Glutamatergic neuron (in vitro differentiated cells): ENCODE measurements around the gene IL2RG. TPM values are rescaled to one million over a fixed set of nuclear protein-coding genes. Genes with fewer than 3 reads are reported as not detected.

Experiments used
- DNase-seq: peaks from one replicate; pipeline ENCODE4 v3.0.0; 2022
- H3K27ac Mint-ChIP-seq: one replicate; pipeline ENCODE4 v1.8.0; 2020; ENCODE audit warnings: mild to moderate bottlenecking, mixed read lengths, inconsistent platforms; ENCODE audit not compliant: unreplicated experiment
- H3K27me3 Mint-ChIP-seq: one replicate; pipeline ENCODE4 v1.8.0; 2020; ENCODE audit warnings: mild to moderate bottlenecking, moderate library complexity, mixed read lengths, inconsistent platforms; ENCODE audit not compliant: unreplicated experiment
- H3K36me3 Mint-ChIP-seq: one replicate; pipeline ENCODE4 v1.8.0; 2020; ENCODE audit warnings: mild to moderate bottlenecking, mixed read lengths, inconsistent platforms; ENCODE audit not compliant: unreplicated experiment
- H3K4me1 Mint-ChIP-seq: one replicate; pipeline ENCODE4 v1.8.0; 2020; ENCODE audit warnings: mild to moderate bottlenecking, low read depth, mixed read lengths, inconsistent platforms; ENCODE audit not compliant: unreplicated experiment
- H3K4me3 Mint-ChIP-seq: one replicate; pipeline ENCODE4 v1.8.0; 2020; ENCODE audit warnings: mild to moderate bottlenecking, mixed read lengths, inconsistent platforms; ENCODE audit not compliant: unreplicated experiment
- H3K9me3 Mint-ChIP-seq: one replicate; pipeline ENCODE4 v1.8.0; 2020; ENCODE audit warnings: mild to moderate bottlenecking, moderate library complexity, mixed read lengths, inconsistent platforms; ENCODE audit not compliant: unreplicated experiment
- total RNA-seq: library from RNA; stranded (reverse); fragmentation: NEBNext Ultra II Directional; extraction: Animal tissue kit (Norgen Biotek cat#: 25700); gene quantifications from one replicate; pipeline ENCODE4 v1.2.1, GENCODE V29; 2021; ENCODE audit not compliant: unreplicated experiment
- TF ChIP-seq, protein P1 (sequence below): fragments of 200-600 bp; sonication (generic); IDR thresholded peaks from one replicate; pipeline ENCODE4 v1.5.0; 2021; ENCODE audit not compliant: partially characterized antibody, unreplicated experiment

IL2RG gene
- total RNA-seq, 1 donor from 2014 or later = not detected

- H3K27me3 Mint-ChIP-seq = no peaks in the 10 kb centered on the region
- H3K36me3 Mint-ChIP-seq = no peaks in the 10 kb centered on the region
These were observed 16.3 kb downstream of the IL2RG start for GRCh38 chrX:71095033-71095432.

GRCh38 chrX:71091263-71091662 is 20.1 kb downstream of the IL2RG start:
- Mint-ChIP-seq H3K27ac (no peak overlapping the region), H3K27me3 (no peaks in the 10 kb centered on the region), H3K36me3 (no peaks in the 10 kb centered on the region), H3K4me1 (no peaks in the 10 kb centered on the region), H3K9me3 (peaks cover 4% of the 10 kb centered on the region), H3K4me3 (no peak overlapping the region)
- no peak for DNase-seq
- TF ChIP-seq, protein P1, sequence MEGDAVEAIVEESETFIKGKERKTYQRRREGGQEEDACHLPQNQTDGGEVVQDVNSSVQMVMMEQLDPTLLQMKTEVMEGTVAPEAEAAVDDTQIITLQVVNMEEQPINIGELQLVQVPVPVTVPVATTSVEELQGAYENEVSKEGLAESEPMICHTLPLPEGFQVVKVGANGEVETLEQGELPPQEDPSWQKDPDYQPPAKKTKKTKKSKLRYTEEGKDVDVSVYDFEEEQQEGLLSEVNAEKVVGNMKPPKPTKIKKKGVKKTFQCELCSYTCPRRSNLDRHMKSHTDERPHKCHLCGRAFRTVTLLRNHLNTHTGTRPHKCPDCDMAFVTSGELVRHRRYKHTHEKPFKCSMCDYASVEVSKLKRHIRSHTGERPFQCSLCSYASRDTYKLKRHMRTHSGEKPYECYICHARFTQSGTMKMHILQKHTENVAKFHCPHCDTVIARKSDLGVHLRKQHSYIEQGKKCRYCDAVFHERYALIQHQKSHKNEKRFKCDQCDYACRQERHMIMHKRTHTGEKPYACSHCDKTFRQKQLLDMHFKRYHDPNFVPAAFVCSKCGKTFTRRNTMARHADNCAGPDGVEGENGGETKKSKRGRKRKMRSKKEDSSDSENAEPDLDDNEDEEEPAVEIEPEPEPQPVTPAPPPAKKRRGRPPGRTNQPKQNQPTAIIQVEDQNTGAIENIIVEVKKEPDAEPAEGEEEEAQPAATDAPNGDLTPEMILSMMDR = no peak

More at GRCh38 chrX:71095033-71095432, 16.3 kb downstream of the IL2RG start:
- H3K4me3 Mint-ChIP-seq = peak overlapping the region; percentile 85
- peaks cover 9% of the 10 kb centered on the region for H3K9me3 Mint-ChIP-seq
- H3K27ac Mint-ChIP-seq = peak overlapping the region; percentile 22
- no peak for DNase-seq
- peaks cover 7% of the 10 kb centered on the region for H3K4me1 Mint-ChIP-seq
- TF ChIP-seq, protein P1 = no peak

GRCh38 chrX:71085900-71086299 is 25.5 kb downstream of the IL2RG start:
- no peaks in the 10 kb centered on the region for H3K36me3 Mint-ChIP-seq
- TF ChIP-seq, protein P1 = no peak
- no peak for DNase-seq
- H3K4me3 Mint-ChIP-seq = no peak overlapping the region
- no peak overlapping the region for H3K27ac Mint-ChIP-seq
- H3K27me3 Mint-ChIP-seq = no peaks in the 10 kb centered on the region
- H3K9me3 Mint-ChIP-seq = no peaks in the 10 kb centered on the region
- H3K4me1 Mint-ChIP-seq = no peaks in the 10 kb centered on the region

- Mint-ChIP-seq H3K27ac (no peak overlapping the region), H3K4me1 (no peaks in the 10 kb centered on the region), H3K27me3 (no peaks in the 10 kb centered on the region)
These were observed 28.6 kb downstream of the IL2RG start for GRCh38 chrX:71082822-71083221.

DNA sequence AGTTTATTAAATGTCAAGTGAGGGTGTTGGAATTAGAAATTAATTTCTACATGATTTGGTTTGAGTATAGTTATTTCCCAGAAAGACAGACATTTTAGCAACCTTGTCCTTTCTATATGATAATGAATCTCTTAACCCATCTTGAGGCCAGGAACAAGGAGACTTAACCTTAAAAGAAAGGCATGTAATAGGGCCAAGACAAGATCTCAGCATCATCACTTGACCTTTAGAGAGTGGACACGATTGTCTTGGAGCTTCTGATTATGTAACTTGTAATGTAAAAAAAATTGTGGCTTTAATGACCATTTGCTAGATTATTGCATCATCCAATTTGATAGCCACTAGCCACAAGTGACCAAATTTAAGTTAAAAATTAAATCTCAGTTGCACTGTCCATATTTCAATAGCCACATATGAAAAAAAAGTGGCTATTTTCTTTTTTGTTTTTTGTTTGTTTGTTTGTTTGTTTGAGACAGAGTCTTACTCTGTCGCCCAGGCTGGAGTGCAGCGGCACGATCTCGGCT is 29.2 kb downstream of the IL2RG start:
- TF ChIP-seq, protein P1 = no peak
- Mint-ChIP-seq H3K4me3 (no peak overlapping the region), H3K4me1 (no peaks in the 10 kb centered on the region), H3K36me3 (no peaks in the 10 kb centered on the region), H3K9me3 (peaks cover 3% of the 10 kb centered on the region), H3K27me3 (no peaks in the 10 kb centered on the region), H3K27ac (no peak overlapping the region)
- no peak for DNase-seq

More at GRCh38 chrX:71082822-71083221, 28.6 kb downstream of the IL2RG start:
- TF ChIP-seq, protein P1 = no peak
- H3K4me3 Mint-ChIP-seq = no peak overlapping the region
- DNase-seq = no peak
- H3K36me3 Mint-ChIP-seq = no peaks in the 10 kb centered on the region
- peaks cover 3% of the 10 kb centered on the region for H3K9me3 Mint-ChIP-seq
